Measurements from ENCODE around the gene SPRED2.
A peak's percentile ranks its signal among the peaks of the same experiment; 100 is the strongest.

Gene SPRED2

GRCh38 chr2:65438137-65438899 is 5.9 kb upstream of the SPRED2 start:
- no peak for DNase-seq

- no peak for DNase-seq
Measured at GRCh38 chr2:65437392-65438135, 5.2 kb upstream of the SPRED2 start.

- DNase-seq = no peak
Measured at GRCh38 chr2:65436824-65437221, 4.4 kb upstream of the SPRED2 start.

- peak; percentile 54 for DNase-seq
Measured at GRCh38 chr2:65436169-65436823, 3.9 kb upstream of the SPRED2 start.

GRCh38 chr2:65435625-65436168 is 3.3 kb upstream of the SPRED2 start:
- DNase-seq = peak; percentile 8

- DNase-seq = no peak
Measured at GRCh38 chr2:65434592-65435241, 2.3 kb upstream of the SPRED2 start.

GRCh38 chr2:65431421-65432226 is 775 bp downstream of the SPRED2 start:
- peak; percentile 68 for DNase-seq

GRCh38 chr2:65430603-65431420 is 1.6 kb downstream of the SPRED2 start:
- DNase-seq = peak; percentile 68

GRCh38 chr2:65429786-65430602 is 2.4 kb downstream of the SPRED2 start:
- DNase-seq = no peak

GRCh38 chr2:65427532-65427931 is 4.9 kb downstream of the SPRED2 start:
- DNase-seq = no peak

- no peak for DNase-seq
Measured at GRCh38 chr2:65425276-65425675, 7.1 kb downstream of the SPRED2 start.

GRCh38 chr2:65424391-65424790 is 8.0 kb downstream of the SPRED2 start:
- DNase-seq = no peak

GRCh38 chr2:65421432-65421748 is 11.0 kb downstream of the SPRED2 start:
- DNase-seq = no peak

- DNase-seq = peak; percentile 37
Measured at GRCh38 chr2:65420712-65421431, 11.5 kb downstream of the SPRED2 start.

- DNase-seq = no peak
Measured at GRCh38 chr2:65417509-65418085, 14.8 kb downstream of the SPRED2 start.

GRCh38 chr2:65416945-65417344 is 15.5 kb downstream of the SPRED2 start:
- DNase-seq = no peak

- DNase-seq = no peak
Measured at GRCh38 chr2:65416321-65416720, 16.1 kb downstream of the SPRED2 start.

GRCh38 chr2:65415091-65415490 is 17.3 kb downstream of the SPRED2 start:
- DNase-seq = no peak

GRCh38 chr2:65413610-65414009 is 18.8 kb downstream of the SPRED2 start:
- no peak for DNase-seq
